ENCODE results near the gene ACTR5.
"Not testable (repeated sequence)": the region's sequence is repeated elsewhere in the genome, so short reads cannot be mapped to it uniquely, and the experiment has no call there.

ACTR5 gene

DNA sequence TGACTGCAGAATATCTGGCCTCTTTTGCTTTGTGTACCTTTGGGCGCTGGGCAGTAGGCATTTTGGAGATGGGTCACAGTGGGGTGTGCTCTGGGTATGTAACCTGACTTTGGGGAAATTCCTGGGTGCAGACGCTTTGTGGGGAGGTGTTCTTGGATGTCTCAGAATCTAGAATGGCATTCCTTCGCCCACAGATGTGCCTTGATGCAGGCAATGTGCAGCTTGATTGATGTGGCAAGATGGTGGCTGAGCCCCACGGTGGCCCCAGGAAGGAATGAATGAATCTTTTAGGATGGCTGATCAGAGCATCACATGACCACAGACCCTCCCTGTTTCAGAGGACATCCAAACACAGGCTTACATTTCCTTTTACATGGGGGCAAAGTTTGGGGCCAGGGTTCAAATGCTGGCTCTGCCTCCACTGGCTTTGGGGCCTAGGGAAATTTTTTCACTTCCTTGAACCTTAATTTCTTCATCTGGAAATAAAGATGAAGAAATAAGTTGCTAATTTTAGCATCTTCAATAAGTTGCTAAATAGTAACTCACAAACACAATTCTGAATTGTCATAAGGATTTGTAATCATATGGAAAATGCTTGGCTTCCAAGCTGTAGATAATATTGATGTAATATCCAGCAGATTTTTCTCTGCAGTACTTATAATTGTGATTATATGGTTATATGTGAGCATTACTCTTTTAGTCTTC is 62.8 kb downstream of the ACTR5 start:
- Histone ChIP-seq H3K4me1 (ENCODE audit: control insufficient read depth, low read depth, low read length) (peaks cover 6% of the 10 kb centered on the region), H3K27me3 (ENCODE audit: control insufficient read depth, insufficient read depth, low read length) (peaks cover 26% of the 10 kb centered on the region), H3K9ac (ENCODE audit: low read length) (no peak overlapping the region), H3K4me3 (ENCODE audit: low read length) (no peak overlapping the region), H3K36me3 (ENCODE audit: control insufficient read depth, low read depth, low read length) (no peaks in the 10 kb centered on the region), H3K27ac (ENCODE audit: low read length) (no peak overlapping the region), H3K9me3 (ENCODE audit: control insufficient read depth, low read depth, low read length) (no peaks in the 10 kb centered on the region)

DNA sequence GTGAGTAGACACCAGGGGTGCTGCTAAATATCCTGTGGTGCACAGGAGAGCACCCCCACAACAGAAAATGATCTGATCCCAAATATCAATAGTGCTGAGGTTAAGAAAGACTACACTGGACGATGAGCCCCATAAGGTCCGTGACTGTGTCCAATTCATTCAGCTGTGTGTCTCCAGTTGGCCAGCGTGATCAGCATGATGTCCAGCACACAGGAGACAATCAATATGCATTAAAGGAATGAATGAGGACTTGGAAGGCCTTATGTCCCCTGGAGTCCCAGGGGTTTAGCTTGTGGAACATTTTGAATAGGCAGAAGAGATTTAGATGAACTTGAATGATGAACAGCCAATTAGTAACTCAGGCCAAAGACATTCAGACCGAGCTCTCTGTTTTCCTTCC is 63.5 kb downstream of the ACTR5 start:
- Histone ChIP-seq H3K27me3 (ENCODE audit: control insufficient read depth, insufficient read depth, low read length) (peaks cover 21% of the 10 kb centered on the region), H3K36me3 (ENCODE audit: control insufficient read depth, low read depth, low read length) (no peaks in the 10 kb centered on the region)

DNA sequence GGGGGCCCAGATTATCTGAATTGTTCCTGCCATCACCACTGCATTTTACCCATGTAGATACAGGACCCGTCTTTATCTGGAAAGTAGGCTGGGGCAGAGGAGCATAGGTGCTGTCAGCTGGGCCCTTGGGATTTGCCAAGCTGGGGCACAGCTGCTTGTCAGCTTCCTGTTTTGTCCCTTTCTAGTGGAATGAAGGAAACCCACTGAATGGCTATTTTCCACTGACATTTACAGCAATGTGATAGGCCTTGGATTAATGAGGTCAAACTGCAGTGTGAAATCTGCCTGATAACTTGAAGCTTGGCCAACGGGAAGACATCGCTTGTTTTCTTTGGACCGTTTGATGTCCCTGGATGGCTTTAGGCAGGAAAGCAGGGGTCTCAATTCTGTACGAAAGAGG is 63.9 kb downstream of the ACTR5 start:
- H3K4me1 ChIP-seq (ENCODE audit: control insufficient read depth, low read depth, low read length): peaks cover 3% of the 10 kb centered on the region
- H3K9ac ChIP-seq (ENCODE audit: low read length): no peak overlapping the region

More for the DNA sequence above, 63.5 kb downstream of the ACTR5 start:
- H3K4me3 ChIP-seq (ENCODE audit: low read length): no peak overlapping the region
- no peak overlapping the region for H3K9ac ChIP-seq (ENCODE audit: low read length)
- H3K4me1 ChIP-seq (ENCODE audit: control insufficient read depth, low read depth, low read length): peaks cover 6% of the 10 kb centered on the region
- no peaks in the 10 kb centered on the region for H3K9me3 ChIP-seq (ENCODE audit: control insufficient read depth, low read depth, low read length)
- H3K27ac ChIP-seq (ENCODE audit: low read length): no peak overlapping the region

DNA sequence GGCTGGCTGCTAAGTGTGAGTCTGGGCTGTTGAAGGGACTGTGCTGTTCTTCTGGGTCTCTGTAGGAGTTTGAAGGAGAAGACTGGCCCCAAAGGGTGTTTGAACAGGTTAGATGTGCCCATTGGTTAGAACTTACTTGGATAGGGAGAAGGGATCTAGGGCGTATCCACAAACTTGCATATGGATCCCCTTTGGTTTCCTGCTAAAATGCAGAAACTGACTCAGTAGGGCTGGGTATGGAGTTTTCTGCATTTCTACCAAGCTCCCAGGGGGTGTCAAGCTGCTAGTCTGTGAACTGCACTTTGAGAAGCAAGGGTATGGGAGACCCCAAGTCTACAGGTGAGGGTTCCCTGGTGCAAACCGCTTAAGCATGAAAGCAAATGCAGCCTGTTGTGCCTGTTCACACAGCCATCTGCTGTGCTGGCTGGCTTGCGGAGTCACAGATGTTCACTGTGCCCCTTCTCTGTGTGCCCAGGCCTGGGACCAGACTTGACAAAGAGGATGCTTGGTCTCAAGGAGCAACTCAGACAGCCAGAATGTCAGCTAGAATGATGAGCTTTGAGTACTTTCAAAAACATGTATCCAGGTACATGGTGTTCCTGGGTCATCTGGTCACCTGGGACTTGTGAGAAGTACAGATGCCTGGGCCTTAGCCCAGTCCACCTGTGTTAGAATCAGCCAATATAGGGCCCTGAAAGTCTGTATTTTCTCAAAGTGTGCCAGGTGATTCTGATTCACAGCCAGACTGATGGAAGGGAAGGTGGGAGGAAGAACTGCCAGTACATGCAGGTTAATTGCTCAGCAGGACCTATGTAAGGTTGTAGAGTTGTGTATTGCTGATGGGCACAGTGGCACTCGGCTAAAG is 64.7 kb downstream of the ACTR5 start:
- Histone ChIP-seq H3K36me3 (ENCODE audit: control insufficient read depth, low read depth, low read length) (no peaks in the 10 kb centered on the region), H3K9ac (ENCODE audit: low read length) (no peak overlapping the region), H3K4me1 (ENCODE audit: control insufficient read depth, low read depth, low read length) (no peaks in the 10 kb centered on the region), H3K27me3 (ENCODE audit: control insufficient read depth, insufficient read depth, low read length) (peaks cover 10% of the 10 kb centered on the region), H3K4me3 (ENCODE audit: low read length) (no peak overlapping the region), H3K27ac (ENCODE audit: low read length) (no peak overlapping the region), H3K9me3 (ENCODE audit: control insufficient read depth, low read depth, low read length) (no peaks in the 10 kb centered on the region)

More for the DNA sequence above, 63.9 kb downstream of the ACTR5 start:
- Histone ChIP-seq H3K27ac (ENCODE audit: low read length) (no peak overlapping the region), H3K4me3 (ENCODE audit: low read length) (no peak overlapping the region), H3K36me3 (ENCODE audit: control insufficient read depth, low read depth, low read length) (no peaks in the 10 kb centered on the region), H3K9me3 (ENCODE audit: control insufficient read depth, low read depth, low read length) (no peaks in the 10 kb centered on the region), H3K27me3 (ENCODE audit: control insufficient read depth, insufficient read depth, low read length) (peaks cover 17% of the 10 kb centered on the region)

DNA sequence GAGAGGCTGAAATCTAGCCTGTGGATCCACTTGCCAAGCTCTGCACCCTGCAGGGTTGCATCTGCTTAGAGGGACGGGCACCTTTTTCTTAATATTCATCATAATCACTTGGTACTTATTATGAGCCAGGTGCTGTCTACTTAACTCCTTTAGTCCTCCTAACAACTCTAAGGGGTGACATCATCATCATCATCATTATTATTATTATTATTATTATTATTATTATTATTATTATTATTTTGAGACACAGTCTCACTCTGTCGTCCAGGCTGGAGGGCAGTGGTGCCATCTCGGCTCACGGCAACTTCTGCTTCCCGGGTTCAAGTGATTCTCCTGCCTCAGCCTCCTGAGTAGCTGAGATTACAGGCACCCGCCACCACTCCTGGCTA is 65.3 kb downstream of the ACTR5 start:
- not testable (repeated sequence) for H3K9ac ChIP-seq (ENCODE audit: low read length); H3K27me3 ChIP-seq (ENCODE audit: control insufficient read depth, insufficient read depth, low read length); H3K4me3 ChIP-seq (ENCODE audit: low read length); H3K27ac ChIP-seq (ENCODE audit: low read length); H3K36me3 ChIP-seq (ENCODE audit: control insufficient read depth, low read depth, low read length); H3K4me1 ChIP-seq (ENCODE audit: control insufficient read depth, low read depth, low read length); H3K9me3 ChIP-seq (ENCODE audit: control insufficient read depth, low read depth, low read length)

DNA sequence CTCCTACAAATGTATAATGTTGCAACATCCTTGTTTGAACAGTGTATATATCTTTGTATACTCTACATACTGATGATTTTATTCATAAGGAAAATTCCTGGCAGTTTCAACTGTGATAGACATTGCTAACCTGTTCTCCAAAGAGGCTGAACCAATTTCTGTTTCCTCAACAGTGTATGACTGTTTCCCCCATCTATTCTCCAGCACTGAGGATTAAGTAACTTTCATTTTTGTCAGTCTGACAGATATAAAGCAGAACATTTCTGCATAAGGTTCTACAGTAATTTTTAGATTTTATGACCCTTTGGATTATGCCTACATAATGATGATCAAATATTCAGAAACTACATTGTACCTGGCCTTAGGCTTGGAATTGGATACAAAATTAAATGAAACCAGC is 67.2 kb downstream of the ACTR5 start:
- Histone ChIP-seq H3K27me3 (ENCODE audit: control insufficient read depth, insufficient read depth, low read length) (no peaks in the 10 kb centered on the region), H3K9ac (ENCODE audit: low read length) (no peak overlapping the region), H3K9me3 (ENCODE audit: control insufficient read depth, low read depth, low read length) (no peaks in the 10 kb centered on the region), H3K36me3 (ENCODE audit: control insufficient read depth, low read depth, low read length) (no peaks in the 10 kb centered on the region), H3K27ac (ENCODE audit: low read length) (no peak overlapping the region), H3K4me3 (ENCODE audit: low read length) (no peak overlapping the region), H3K4me1 (ENCODE audit: control insufficient read depth, low read depth, low read length) (peaks cover 7% of the 10 kb centered on the region)

DNA sequence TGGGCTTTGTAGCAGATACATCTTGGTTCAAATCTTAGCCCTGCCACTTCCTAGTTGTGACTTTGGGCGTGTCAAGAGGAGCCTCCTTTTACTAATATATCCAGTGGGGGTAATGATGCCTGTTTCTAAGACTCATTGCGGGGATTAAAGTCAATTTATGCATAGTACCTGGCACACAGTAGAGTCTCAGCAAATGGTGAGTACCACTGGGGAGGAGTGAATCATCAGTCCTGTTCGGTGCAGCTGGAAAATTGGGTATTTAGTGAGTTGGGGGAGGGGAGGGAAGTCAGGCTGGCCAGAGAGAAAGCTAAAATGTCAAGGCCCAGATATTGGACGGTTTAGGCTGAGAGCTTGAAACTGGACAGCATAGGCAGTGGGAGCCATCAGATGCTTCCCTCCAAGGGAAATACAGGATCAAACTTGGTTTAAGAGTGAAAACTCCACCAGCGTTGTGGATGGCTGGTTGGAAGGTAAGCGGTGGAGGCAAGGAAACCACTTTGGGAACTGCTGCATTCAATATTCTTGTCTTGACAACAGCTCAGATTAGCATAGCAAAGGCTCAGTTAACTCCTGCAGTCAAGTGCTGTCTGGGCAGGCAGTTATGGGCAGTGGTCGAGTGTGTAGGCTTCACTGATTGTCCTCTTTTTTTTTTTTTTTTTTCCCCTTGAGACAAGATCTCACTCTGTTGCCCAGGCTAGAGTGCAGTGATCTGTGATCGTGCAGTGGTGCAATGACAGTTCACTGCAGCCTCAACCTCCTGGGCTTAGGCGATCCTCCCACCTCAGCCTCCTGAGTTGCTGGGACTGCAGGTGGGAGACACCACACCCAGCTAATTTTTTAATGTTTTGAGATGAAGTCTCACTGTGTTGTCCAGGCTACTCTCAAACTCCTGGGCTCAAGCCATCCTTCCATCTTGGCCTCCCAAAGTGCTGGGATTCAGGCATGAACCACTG is 70.1 kb downstream of the ACTR5 start:
- no peaks in the 10 kb centered on the region for H3K27me3 ChIP-seq (ENCODE audit: control insufficient read depth, insufficient read depth, low read length)
- H3K36me3 ChIP-seq (ENCODE audit: control insufficient read depth, low read depth, low read length): no peaks in the 10 kb centered on the region
- peaks cover 7% of the 10 kb centered on the region for H3K4me1 ChIP-seq (ENCODE audit: control insufficient read depth, low read depth, low read length)
- peak overlapping the region; percentile 21 for H3K27ac ChIP-seq (ENCODE audit: low read length)
- no peak overlapping the region for H3K9ac ChIP-seq (ENCODE audit: low read length)
- H3K4me3 ChIP-seq (ENCODE audit: low read length): no peak overlapping the region
- no peaks in the 10 kb centered on the region for H3K9me3 ChIP-seq (ENCODE audit: control insufficient read depth, low read depth, low read length)
